Kidney epithelial cell (primary cell): Measurements from ENCODE around the gene HSPA1B. TPM values are rescaled to one million over a fixed set of nuclear protein-coding genes. Genes with fewer than 3 reads are reported as not detected.
"Not testable (repeated sequence)": the region's sequence is repeated elsewhere in the genome, so short reads cannot be mapped to it uniquely, and the experiment has no call there.

ENCODE experiments used
- DNase-seq: peaks from one replicate; pipeline ENCODE4 v3.0.0-alpha.2; 2010; ENCODE audit warnings: low read depth
- H3K27me3 ChIP-seq: 2 replicates; pipeline ENCODE4 v1.6.0; 2011; ENCODE audit warnings: low read length; ENCODE audit not compliant: control insufficient read depth, insufficient read depth
- H3K36me3 ChIP-seq: 2 replicates; pipeline ENCODE4 v1.5.1; 2011; ENCODE audit warnings: low read length; ENCODE audit not compliant: control insufficient read depth, insufficient read depth
- H3K4me3 ChIP-seq: 2 replicates; pipeline ENCODE4 v1.5.1; 2011; ENCODE audit warnings: low read depth, mild to moderate bottlenecking, control low read depth, low read length
- total RNA-seq: library from RNA; depleted of rRNA; stranded (reverse); fragments of >200 nt; gene quantifications from 2 replicates; pipeline ENCODE4 v1.2.3, GENCODE V29; 2015
- TF ChIP-seq, protein P1 (sequence below): IDR thresholded peaks from 2 replicates; pipeline ENCODE4 v1.5.1; 2011; ENCODE audit warnings: mild to moderate bottlenecking, moderate library complexity, low read length, control low read depth, inconsistent platforms; ENCODE audit not compliant: insufficient read depth, poor library complexity, severe bottlenecking

The HSPA1B gene
- total RNA-seq, 1 donor from 2014 or later = 68.3 TPM

DNA sequence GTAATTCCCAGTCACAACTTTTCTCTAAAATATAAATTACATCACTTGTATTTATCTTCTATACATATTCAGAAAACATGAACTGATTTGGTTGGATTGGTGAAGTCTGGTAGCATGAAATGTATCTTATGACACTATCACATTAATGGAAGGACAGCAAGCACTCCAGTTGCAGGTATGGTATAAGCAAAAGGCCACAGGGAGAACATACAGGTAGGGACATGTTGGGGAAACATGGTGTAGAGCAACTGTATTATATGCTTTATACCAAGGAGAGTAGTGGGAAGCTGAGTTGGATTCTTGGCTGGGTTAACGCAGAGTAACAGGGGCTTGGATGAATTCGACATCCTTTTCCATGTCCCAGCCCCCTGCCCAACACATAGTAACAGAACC lies 30.5 kb upstream of the HSPA1B start:
- no peak for DNase-seq
- TF ChIP-seq, protein P1, sequence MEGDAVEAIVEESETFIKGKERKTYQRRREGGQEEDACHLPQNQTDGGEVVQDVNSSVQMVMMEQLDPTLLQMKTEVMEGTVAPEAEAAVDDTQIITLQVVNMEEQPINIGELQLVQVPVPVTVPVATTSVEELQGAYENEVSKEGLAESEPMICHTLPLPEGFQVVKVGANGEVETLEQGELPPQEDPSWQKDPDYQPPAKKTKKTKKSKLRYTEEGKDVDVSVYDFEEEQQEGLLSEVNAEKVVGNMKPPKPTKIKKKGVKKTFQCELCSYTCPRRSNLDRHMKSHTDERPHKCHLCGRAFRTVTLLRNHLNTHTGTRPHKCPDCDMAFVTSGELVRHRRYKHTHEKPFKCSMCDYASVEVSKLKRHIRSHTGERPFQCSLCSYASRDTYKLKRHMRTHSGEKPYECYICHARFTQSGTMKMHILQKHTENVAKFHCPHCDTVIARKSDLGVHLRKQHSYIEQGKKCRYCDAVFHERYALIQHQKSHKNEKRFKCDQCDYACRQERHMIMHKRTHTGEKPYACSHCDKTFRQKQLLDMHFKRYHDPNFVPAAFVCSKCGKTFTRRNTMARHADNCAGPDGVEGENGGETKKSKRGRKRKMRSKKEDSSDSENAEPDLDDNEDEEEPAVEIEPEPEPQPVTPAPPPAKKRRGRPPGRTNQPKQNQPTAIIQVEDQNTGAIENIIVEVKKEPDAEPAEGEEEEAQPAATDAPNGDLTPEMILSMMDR = no peak
- Histone ChIP-seq H3K36me3 (no peaks in the 10 kb centered on the region), H3K4me3 (no peak overlapping the region), H3K27me3 (no peaks in the 10 kb centered on the region)

DNA sequence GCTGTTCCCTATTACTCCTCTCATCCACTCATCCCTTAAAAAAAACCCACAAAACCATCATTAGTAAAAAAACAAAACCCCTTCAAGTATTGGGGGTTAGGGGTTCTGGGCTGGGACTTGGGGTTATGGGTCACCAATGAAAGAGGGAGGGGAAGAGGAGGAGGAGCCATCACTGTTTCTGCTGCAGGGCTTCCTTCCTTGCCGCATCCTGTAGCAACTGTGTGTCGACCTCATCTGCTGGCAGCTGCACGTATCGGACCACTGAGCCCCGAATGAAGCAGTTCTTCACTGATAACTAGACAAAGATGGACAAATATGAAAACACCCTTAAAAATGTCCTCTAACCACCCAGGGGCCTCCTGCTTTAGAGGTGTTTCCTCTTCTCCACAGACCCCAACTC lies 29.9 kb upstream of the HSPA1B start:
- no peak for DNase-seq
- H3K36me3 ChIP-seq = no peaks in the 10 kb centered on the region
- no peak overlapping the region for H3K4me3 ChIP-seq
- TF ChIP-seq, protein P1 = no peak
- H3K27me3 ChIP-seq = no peaks in the 10 kb centered on the region

DNA sequence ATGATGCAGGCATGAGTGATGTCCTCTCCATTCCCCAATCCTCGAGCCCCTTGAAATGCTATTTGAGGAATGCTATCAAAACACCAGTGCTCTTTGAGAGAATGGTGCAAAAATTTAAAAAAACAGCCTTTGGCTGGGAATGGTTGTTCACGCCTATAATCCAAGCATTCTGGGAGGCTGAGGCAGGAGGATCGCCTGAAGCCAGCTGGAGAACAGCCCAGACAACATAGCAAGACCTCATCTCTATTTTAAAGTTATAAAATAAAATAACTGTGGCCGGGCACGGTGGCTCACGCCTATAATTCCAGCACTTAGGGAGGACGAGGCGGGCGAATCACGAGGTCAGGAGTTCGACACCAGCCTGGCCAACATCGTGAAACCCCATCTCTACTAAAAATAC lies 27.8 kb upstream of the HSPA1B start:
- TF ChIP-seq, protein P1 = no peak
- Histone ChIP-seq H3K4me3 (no peak overlapping the region), H3K36me3 (no peaks in the 10 kb centered on the region), H3K27me3 (no peaks in the 10 kb centered on the region)
- DNase-seq = no peak

DNA sequence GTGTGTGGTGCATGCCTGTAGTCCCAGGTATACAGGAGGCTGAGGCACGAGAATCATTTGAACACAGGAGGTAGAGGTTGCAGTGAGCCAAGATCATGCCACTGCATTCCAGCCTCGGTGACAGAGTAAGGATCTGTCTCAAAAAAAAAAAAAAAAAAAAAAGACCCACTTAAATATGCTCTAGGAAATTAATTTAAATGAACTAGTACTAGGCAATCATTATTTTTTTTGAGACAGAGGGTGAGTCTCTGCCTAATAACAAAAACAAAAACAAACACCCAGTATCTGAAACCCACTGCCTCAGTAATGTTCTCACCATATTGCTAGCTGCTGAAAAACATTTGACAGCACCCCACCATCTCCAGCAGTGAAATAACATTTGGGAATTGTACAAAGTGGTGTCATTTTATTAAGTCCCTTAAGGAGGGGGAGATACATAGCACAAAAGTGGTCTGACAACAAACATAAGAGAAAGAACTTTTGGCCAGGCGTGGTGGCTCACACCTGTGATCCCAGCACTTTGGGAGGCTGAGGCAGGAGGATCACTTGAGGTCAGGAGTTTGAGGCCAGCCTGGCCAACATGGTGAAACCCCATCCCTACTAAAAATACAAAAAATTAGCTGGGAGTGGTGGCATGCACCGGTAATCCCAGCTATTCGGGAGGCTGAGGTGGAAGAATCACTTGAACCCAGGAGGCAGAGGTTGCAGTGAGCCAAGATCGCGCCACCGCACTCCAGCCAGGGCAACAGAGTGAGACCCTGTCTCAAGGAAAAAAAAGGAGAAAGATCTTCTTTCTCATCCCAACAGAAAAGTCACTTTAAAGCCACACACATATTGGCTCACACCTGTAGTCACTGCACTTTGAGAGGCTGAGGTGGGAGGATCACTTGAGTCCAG lies 26.3 kb upstream of the HSPA1B start:
- DNase-seq, H3K27me3 ChIP-seq, H3K36me3 ChIP-seq, H3K4me3 ChIP-seq: not testable (repeated sequence)

DNA sequence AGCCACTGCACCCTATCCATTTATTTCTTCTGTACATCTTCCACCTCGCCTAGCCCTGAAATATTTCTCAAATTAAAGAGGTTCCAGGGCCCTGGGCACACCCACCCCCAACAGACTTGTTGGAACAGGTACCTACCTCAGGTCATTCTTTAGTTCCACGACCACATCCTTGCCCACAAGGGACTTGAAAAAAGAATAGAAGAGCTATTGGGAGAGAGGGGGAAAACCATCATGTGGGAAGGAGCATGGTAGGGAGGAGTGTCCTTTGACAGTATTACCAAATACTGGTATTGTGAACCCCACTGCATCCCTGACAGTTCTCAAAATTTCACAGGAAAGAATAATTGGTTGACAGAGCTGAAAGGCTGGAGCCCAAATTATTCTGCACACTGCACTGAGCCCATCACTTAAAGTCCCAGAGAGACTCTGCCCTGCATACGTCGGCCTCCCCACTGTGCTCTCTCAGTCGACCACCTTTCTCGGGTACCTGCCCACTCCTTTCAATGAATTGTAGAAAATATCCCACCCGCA lies 21.5 kb upstream of the HSPA1B start:
- no peak for DNase-seq
- TF ChIP-seq, protein P1 = no peak
- Histone ChIP-seq H3K4me3 (peak overlapping the region; percentile 70), H3K36me3 (no peaks in the 10 kb centered on the region), H3K27me3 (no peaks in the 10 kb centered on the region)

DNA sequence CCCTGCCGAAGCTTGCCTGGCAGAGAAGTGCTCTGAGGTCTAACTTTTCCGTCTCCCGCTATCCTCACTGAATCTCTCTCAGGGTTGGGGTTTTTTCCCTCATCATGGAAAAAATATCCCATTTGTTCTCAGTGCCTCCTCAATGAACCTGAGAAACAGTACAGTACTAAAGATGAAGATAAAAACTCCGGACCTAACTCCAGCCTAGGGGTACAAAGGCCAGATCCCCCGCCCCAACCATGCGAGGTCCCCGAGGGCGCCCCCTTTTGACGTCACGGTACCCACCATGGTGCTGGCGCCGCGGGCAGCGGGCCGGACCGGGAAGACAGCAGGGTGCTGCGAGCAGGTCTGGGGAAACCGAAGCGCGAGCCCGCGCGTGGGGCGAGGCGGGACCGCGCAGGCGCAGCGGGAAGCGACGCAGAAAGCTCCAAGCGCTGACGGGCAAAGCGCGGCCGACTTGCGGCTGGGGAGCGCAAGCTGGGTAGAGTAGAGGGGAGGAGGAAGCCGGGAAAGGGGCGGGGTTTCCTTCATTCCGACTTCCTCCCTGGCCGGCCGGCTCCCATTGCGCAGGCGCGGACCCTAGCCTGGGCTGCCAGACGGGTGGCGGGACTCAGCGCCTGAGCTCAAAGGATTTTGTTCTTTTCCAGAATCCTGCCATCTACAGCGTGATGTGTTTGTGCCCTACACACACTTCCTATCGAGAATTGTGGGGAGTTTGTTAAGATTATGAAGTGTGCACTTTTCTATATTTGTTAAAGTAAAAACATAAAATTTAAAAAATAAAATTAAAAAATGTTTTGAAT lies 20.9 kb upstream of the HSPA1B start, which contains the start of gene LSM2:
TSS of gene LSM2 (minus strand) at position 497 of the 803 bp plus-strand sequence. CDS start at position 288, 209 bp downstream.
- peak within 1 kb of the TSS; percentile 70 for H3K4me3 ChIP-seq
- H3K27me3 ChIP-seq = no peaks in the 10 kb centered on the region
- H3K36me3 ChIP-seq = no peaks in the 10 kb centered on the region
- TF ChIP-seq, protein P1 = peak; percentile 32
- DNase-seq = no peak

DNA sequence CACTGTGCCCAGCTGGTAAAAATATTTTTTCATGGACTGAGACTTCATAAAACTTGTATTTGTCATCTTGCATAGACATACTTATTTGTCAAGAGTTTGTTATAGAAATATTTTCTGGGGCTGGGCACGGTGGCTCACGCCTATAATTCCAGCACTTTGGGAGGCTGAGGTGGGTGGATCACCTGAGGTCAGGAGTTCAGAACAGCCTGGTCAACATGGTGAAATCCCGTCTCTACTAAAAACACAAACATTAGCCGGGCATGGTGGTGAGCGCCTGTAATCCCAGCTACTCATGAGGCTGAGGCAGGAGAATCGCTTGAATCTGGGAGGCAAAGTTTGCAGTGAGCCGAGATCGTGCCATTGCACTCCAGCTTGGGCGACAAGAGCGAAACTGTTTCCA lies 18.9 kb upstream of the HSPA1B start:
- H3K4me3 ChIP-seq, H3K27me3 ChIP-seq, H3K36me3 ChIP-seq, DNase-seq: not testable (repeated sequence)
